H9 (cell line): ENCODE measurements around the gene ACOXL. TPM values are rescaled to one million over a fixed set of nuclear protein-coding genes. Genes with fewer than 3 reads are reported as not detected.

ENCODE experiments used
- DNase-seq: peaks from one replicate; pipeline ENCODE4 v3.0.0-alpha.2; 2017
- H2AFZ ChIP-seq: one replicate; pipeline ENCODE4 v1.6.1; 2013; ENCODE audit warnings: mild to moderate bottlenecking, low read length, control low read depth, moderate library complexity
- H2AK5ac ChIP-seq: 2 replicates; pipeline ENCODE4 v1.6.1; 2013; ENCODE audit warnings: low read length, control low read depth, mixed read lengths; ENCODE audit not compliant: insufficient read length
- H2BK120ac ChIP-seq: one replicate; pipeline ENCODE4 v1.6.1; 2013; ENCODE audit warnings: low read depth, mild to moderate bottlenecking, low read length, control low read depth, inconsistent platforms; ENCODE audit not compliant: poor library complexity, severe bottlenecking
- H2BK12ac ChIP-seq: 2 replicates; pipeline ENCODE4 v1.6.1; 2013; ENCODE audit warnings: low read length, control low read depth, mixed read lengths, low read depth; ENCODE audit not compliant: insufficient read length
- H2BK15ac ChIP-seq: 2 replicates; pipeline ENCODE4 v1.6.1; 2013; ENCODE audit warnings: low read depth, low read length, control low read depth
- H2BK20ac ChIP-seq: one replicate; pipeline ENCODE4 v1.6.1; 2013; ENCODE audit warnings: low read depth, mild to moderate bottlenecking, low read length, control low read depth, inconsistent platforms; ENCODE audit not compliant: poor library complexity, severe bottlenecking
- H2BK5ac ChIP-seq: 2 replicates; pipeline ENCODE4 v1.6.1; 2013; ENCODE audit warnings: low read length, control low read depth, mixed read lengths; ENCODE audit not compliant: insufficient read length
- H3K14ac ChIP-seq: 2 replicates; pipeline ENCODE4 v1.6.1; 2013; ENCODE audit warnings: low read length, control low read depth; ENCODE audit not compliant: insufficient read depth
- H3K18ac ChIP-seq: 2 replicates; pipeline ENCODE4 v1.6.1; 2013; ENCODE audit warnings: low read depth, mild to moderate bottlenecking, mixed read lengths, low read length, control low read depth; ENCODE audit not compliant: insufficient read length
- H3K23ac ChIP-seq: 2 replicates; pipeline ENCODE4 v1.6.1; 2013; ENCODE audit warnings: low read length, control low read depth, mixed read lengths, low read depth; ENCODE audit not compliant: insufficient read length
- H3K23me2 ChIP-seq: 2 replicates; pipeline ENCODE4 v1.6.1; 2013; ENCODE audit warnings: low read depth, mild to moderate bottlenecking, mixed read lengths, low read length, control low read depth; ENCODE audit not compliant: insufficient read length, poor library complexity, severe bottlenecking
- H3K27ac ChIP-seq: 2 replicates; pipeline ENCODE4 v1.5.1; 2013; ENCODE audit warnings: low read length, control low read depth, mixed read lengths, low read depth; ENCODE audit not compliant: insufficient read length
- H3K27me3 ChIP-seq: 2 replicates; pipeline ENCODE4 v1.6.1; 2013; ENCODE audit warnings: low read length, control low read depth, inconsistent platforms; ENCODE audit not compliant: insufficient read depth
- H3K4ac ChIP-seq: 2 replicates; pipeline ENCODE4 v1.6.1; 2013; ENCODE audit warnings: low read depth, mild to moderate bottlenecking, control low read depth, inconsistent platforms, low read length, moderate library complexity
- H3K4me1 ChIP-seq: 2 replicates; pipeline ENCODE4 v1.6.1; 2013; ENCODE audit warnings: low read length, control low read depth, inconsistent platforms; ENCODE audit not compliant: insufficient read depth
- H3K4me2 ChIP-seq: 2 replicates; pipeline ENCODE4 v1.6.1; 2013; ENCODE audit warnings: low read length, control low read depth, mixed read lengths; ENCODE audit not compliant: insufficient read length, insufficient read depth
- H3K56ac ChIP-seq: 2 replicates; pipeline ENCODE4 v1.6.1; 2013; ENCODE audit warnings: low read depth, mild to moderate bottlenecking, mixed read lengths, low read length, control low read depth; ENCODE audit not compliant: insufficient read length
- H3K79me1 ChIP-seq: 2 replicates; pipeline ENCODE4 v1.6.1; 2013; ENCODE audit warnings: low read depth, mild to moderate bottlenecking, moderate library complexity, low read length, control low read depth, inconsistent platforms; ENCODE audit not compliant: insufficient read depth, poor library complexity, severe bottlenecking
- H3K79me2 ChIP-seq: 2 replicates; pipeline ENCODE4 v1.6.1; 2013; ENCODE audit warnings: low read length, control low read depth, inconsistent platforms; ENCODE audit not compliant: insufficient read depth
- H3K9ac ChIP-seq: 2 replicates; pipeline ENCODE4 v1.6.1; 2013; ENCODE audit warnings: low read length, control low read depth, mixed read lengths; ENCODE audit not compliant: insufficient read length; ENCODE audit errors: extremely low read depth
- H3K9me3 ChIP-seq: one replicate; pipeline ENCODE4 v1.6.1; 2013; ENCODE audit warnings: low read depth, low read length, inconsistent platforms; ENCODE audit not compliant: control insufficient read depth
- H3T11ph ChIP-seq: one replicate; pipeline ENCODE4 v1.6.1; 2013; ENCODE audit warnings: mild to moderate bottlenecking, low read length, control low read depth, inconsistent platforms
- H4K20me1 ChIP-seq: one replicate; pipeline ENCODE4 v1.6.1; 2013; ENCODE audit not compliant: control insufficient read depth, insufficient read length, insufficient read depth
- H4K5ac ChIP-seq: 2 replicates; pipeline ENCODE4 v1.6.1; 2013; ENCODE audit warnings: low read depth, mild to moderate bottlenecking, mixed read lengths, low read length, control low read depth; ENCODE audit not compliant: insufficient read length
- H4K8ac ChIP-seq: replicated peaks from 2 replicates; pipeline ENCODE4 v1.6.1; 2013; ENCODE audit warnings: low read length, control low read depth, mixed read lengths, low read depth; ENCODE audit not compliant: insufficient read length
- H4K91ac ChIP-seq: 2 replicates; pipeline ENCODE4 v1.6.1; 2013; ENCODE audit warnings: low read depth, mild to moderate bottlenecking, moderate library complexity, mixed read lengths, low read length, control low read depth; ENCODE audit not compliant: insufficient read length
- H3K27ac Mint-ChIP-seq, 3 experiments: 2 replicates in 2 of 3; 3 replicates in 1 of 3; pipeline ENCODE4 v1.8.0; 2020 to 2021; ENCODE audit warnings: mixed read lengths in 3 of 3, mild to moderate bottlenecking in 1 of 3, moderate library complexity in 1 of 3
- H3K27me3 Mint-ChIP-seq: 2 replicates; pipeline ENCODE4 v1.8.0; 2021; ENCODE audit warnings: low read depth, mild to moderate bottlenecking, moderate library complexity, mixed read lengths
- H3K36me3 Mint-ChIP-seq, 3 experiments: 2 replicates in 2 of 3; 3 replicates in 1 of 3; pipeline ENCODE4 v1.8.0; 2020 to 2021; ENCODE audit warnings: low read depth in 3 of 3, mixed read lengths in 3 of 3; ENCODE audit not compliant: insufficient read depth in 1 of 3
- H3K4me1 Mint-ChIP-seq, 2 experiments: 2 replicates each; pipeline ENCODE4 v1.8.0; 2020; ENCODE audit warnings: mixed read lengths in 2 of 2
- H3K4me3 Mint-ChIP-seq, 2 experiments: 2 replicates in 1 of 2; 3 replicates in 1 of 2; pipeline ENCODE4 v1.8.0; 2020 to 2021; ENCODE audit warnings: mild to moderate bottlenecking in 2 of 2, mixed read lengths in 2 of 2, moderate library complexity in 1 of 2
- H3K9me3 Mint-ChIP-seq, 2 experiments: 2 replicates in 1 of 2; 3 replicates in 1 of 2; pipeline ENCODE4 v1.8.0; 2020; ENCODE audit warnings: mild to moderate bottlenecking in 2 of 2, mixed read lengths in 2 of 2, moderate library complexity in 1 of 2
- CTCF ChIP-seq: fragments of 200-600 bp; sonication (generic); conservative IDR thresholded peaks from 3 replicates; pipeline ENCODE4 v1.8.0; 2021; ENCODE audit warnings: antibody characterized with exemption, mild to moderate bottlenecking
- WGBS: extraction: QIAGEN DNeasy Blood & Tissue Kit; methylation state at CpG from one replicate; pipeline ENCODE4 v1.1.7; 2013; ENCODE audit warnings: missing lambda C conversion rate, low lambda C conversion rate, mixed read lengths; ENCODE audit not compliant: insufficient read length; ENCODE audit errors: extremely low coverage; 5-methylcytosine and 5-hydroxymethylcytosine counted together
- total RNA-seq: library from RNA; stranded (reverse); gene quantifications from 2 replicates; pipeline ENCODE4 v1.2.1, GENCODE V29; 2021

Gene ACOXL
- total RNA-seq, 1 experiment from 2014 or later, result 37.6 TPM

DNA sequence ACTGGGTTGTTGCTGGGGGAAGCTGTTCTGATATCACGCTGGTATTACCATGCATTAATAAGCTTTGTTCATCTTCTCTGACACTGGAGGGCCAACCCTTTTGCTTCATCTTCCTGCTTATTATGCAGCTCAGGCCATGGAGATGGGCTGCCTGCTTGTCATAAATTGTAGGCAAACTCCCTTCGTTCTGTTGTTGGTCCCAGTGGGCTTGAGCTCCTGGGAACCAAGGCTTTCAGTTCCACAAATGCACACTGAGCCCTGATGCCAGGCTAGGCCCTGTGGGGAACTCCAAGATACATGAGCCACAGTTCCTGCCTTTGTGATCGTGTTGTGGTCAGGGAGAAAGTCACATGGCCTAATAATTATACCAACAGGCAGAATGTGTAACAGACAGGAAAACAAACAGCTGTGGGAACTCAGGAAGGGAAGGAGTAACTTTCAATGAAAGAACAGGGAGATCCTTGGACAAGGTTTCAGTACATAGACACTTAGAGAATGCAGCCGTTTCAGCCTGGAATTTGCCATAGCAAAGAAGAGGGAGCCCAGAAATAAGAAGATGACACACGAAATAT, 339.3 kb downstream of the ACOXL start:
- no peaks in the 10 kb centered on the region for H3K23me2 ChIP-seq
- no peak for TF ChIP-seq CTCF
- no peaks in the 10 kb centered on the region for H3K79me1 ChIP-seq
- H2BK12ac ChIP-seq, result no peak overlapping the region
- H2BK120ac ChIP-seq, result no peak overlapping the region
- no peak overlapping the region for H3K9ac ChIP-seq
- no peak overlapping the region for H3K23ac ChIP-seq
- H3K27me3 ChIP-seq, result no peaks in the 10 kb centered on the region
- WGBS, result no CpG with 5 or more reads among the region's 5 CpGs
- H3K4me1 Mint-ChIP-seq, result peaks cover 15 to 31% of the 10 kb centered on the region in 2 experiments
- no peak overlapping the region for H3K4me3 Mint-ChIP-seq
- H2BK5ac ChIP-seq, result no peak overlapping the region
- no peak overlapping the region for H3K4ac ChIP-seq
- H3K36me3 Mint-ChIP-seq, result peaks cover 19 to 32% (median 29%) of the 10 kb centered on the region in 3 experiments
- H3K56ac ChIP-seq, result no peak overlapping the region
- H3K27ac ChIP-seq, result no peak overlapping the region
- peaks cover 20 to 29% of the 10 kb centered on the region in 2 experiments for H3K9me3 Mint-ChIP-seq
- H4K91ac ChIP-seq, result no peak overlapping the region
- H4K20me1 ChIP-seq, result no peaks in the 10 kb centered on the region
- no peak overlapping the region for H3K18ac ChIP-seq
- H3T11ph ChIP-seq, result no peak overlapping the region
- H3K4me1 ChIP-seq, result no peaks in the 10 kb centered on the region; the same call in 1 of the 2 replicates
- H3K79me2 ChIP-seq, result no peaks in the 10 kb centered on the region
- H3K14ac ChIP-seq, result no peak overlapping the region
- H2AK5ac ChIP-seq, result no peak overlapping the region
- no peak overlapping the region for H4K8ac ChIP-seq
- no peak overlapping the region for H2BK15ac ChIP-seq
- H3K4me2 ChIP-seq, result no peak overlapping the region
- H2AFZ ChIP-seq, result no peak overlapping the region
- no peak overlapping the region for H4K5ac ChIP-seq
- H2BK20ac ChIP-seq, result no peak overlapping the region
- peaks cover 5% of the 10 kb centered on the region for H3K9me3 ChIP-seq
- H3K27ac Mint-ChIP-seq, result no peak overlapping the region; a peak in 1 of 7 replicates
- no peak for DNase-seq
- no peaks in the 10 kb centered on the region for H3K27me3 Mint-ChIP-seq
